Stimulated activated CD4-positive, alpha-beta T cell treated with anti-CD3 and anti-CD28 coated beads, TNF-alpha, amount 100 ng/mL, for 1 hour (primary cell): ENCODE measurements around the gene ZCCHC14.
"Not testable (repeated sequence)": the region's sequence is repeated elsewhere in the genome, so short reads cannot be mapped to it uniquely, and the experiment has no call there.

Experiments
- DNase-seq, 3 donors: peaks; one replicate each; pipeline ENCODE4 v3.0.0-alpha.2; 2020; ENCODE audit warnings: low read depth in 3 of 3, low spot score in 1 of 3

The ZCCHC14 gene

GRCh38 chr16:87366930-87367329 lies 125.9 kb downstream of the ZCCHC14 start:
- no peak for DNase-seq

GRCh38 chr16:87366288-87366687 lies 126.5 kb downstream of the ZCCHC14 start:
- no peak for DNase-seq

GRCh38 chr16:87365021-87365713 lies 127.7 kb downstream of the ZCCHC14 start:
- DNase-seq, result no peak

- DNase-seq, result no peak
Observed at GRCh38 chr16:87363771-87364455, 128.9 kb downstream of the ZCCHC14 start.

- not testable (repeated sequence) for DNase-seq
Observed at GRCh38 chr16:87362828-87363559, 129.8 kb downstream of the ZCCHC14 start.

- DNase-seq, result no peak
Observed at GRCh38 chr16:87361916-87362619, 130.8 kb downstream of the ZCCHC14 start.

- DNase-seq, result no peak
Observed at GRCh38 chr16:87360862-87361610, 131.8 kb downstream of the ZCCHC14 start.

GRCh38 chr16:87359121-87359520 lies 133.7 kb downstream of the ZCCHC14 start:
- no peak for DNase-seq

GRCh38 chr16:87358696-87359095 lies 134.1 kb downstream of the ZCCHC14 start:
- no peak for DNase-seq

GRCh38 chr16:87358250-87358649 lies 134.6 kb downstream of the ZCCHC14 start:
- no peak for DNase-seq

- no peak for DNase-seq
Observed at GRCh38 chr16:87356491-87356853, 136.4 kb downstream of the ZCCHC14 start.
